ENCODE results near the gene PTPRD. TPM values are rescaled to one million over a fixed set of nuclear protein-coding genes. Genes with fewer than 3 reads are reported as not detected.
A peak's percentile ranks its signal among the peaks of the same experiment; 100 is the strongest.

Gene PTPRD
- total and polyA plus RNA-seq, 2 experiments from 2014 or later, result 11.5 to 58.0 TPM

GRCh38 chr9:9392755-9393154 is 1220.0 kb downstream of the PTPRD start (continued):
- TF ChIP-seq EZH2phosphoT487 (IDR thresholded peaks at IDR 0.05; ENCODE audit: unreplicated experiment) (no peak), REST (IDR thresholded peaks at IDR 0.05; ENCODE audit: unreplicated experiment) (no peak), ZNF331 (CRISPR knock-in tag; IDR thresholded peaks at IDR 0.05; ENCODE audit: low read depth) (no peak)

DNA sequence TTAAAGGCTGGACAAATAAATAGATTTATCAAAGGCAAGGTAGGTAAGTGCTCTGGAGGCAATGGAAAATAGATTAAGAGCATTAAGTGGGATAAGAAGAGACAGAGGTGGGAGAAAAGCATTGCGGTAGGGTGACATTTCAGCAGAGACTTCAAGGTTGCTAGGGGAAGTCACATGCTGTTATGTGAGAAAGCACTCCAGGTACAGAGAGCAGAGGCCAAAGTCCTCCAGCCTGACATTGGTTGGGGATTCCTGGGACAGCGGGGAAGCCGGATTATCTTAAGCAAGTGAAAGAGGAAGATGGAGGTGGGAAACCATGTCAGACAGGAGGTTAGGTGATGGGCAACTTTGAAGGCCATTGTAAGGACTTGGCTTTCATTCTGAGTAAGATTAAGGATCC is 1222.9 kb downstream of the PTPRD start:
- Histone ChIP-seq H3K36me3 (ENCODE audit: insufficient read depth) (no peaks in the 10 kb centered on the region), H3K27me3 (ENCODE audit: insufficient read depth) (no peaks in the 10 kb centered on the region), H3K4me3 (no peak overlapping the region), H3K27ac (ENCODE audit: low read depth) (no peak overlapping the region), H4K20me1 (replicated peaks; ENCODE audit: insufficient read depth) (no peaks in the 10 kb centered on the region), H3F3A (replicated peaks; ENCODE audit: low read depth) (no peaks in the 10 kb centered on the region), H3K4me1 (ENCODE audit: insufficient read depth) (no peaks in the 10 kb centered on the region), H3K9me2 (ENCODE audit: insufficient read depth) (peaks cover 5% of the 10 kb centered on the region), H3K4me2 (no peak overlapping the region), H2AFZ (peak overlapping the region; percentile 25; the same call in 1 of the 2 replicates), H3K79me2 (replicated peaks; ENCODE audit: insufficient read depth) (no peaks in the 10 kb centered on the region)
- no peaks in the 10 kb centered on the region for H3K27me3 Mint-ChIP-seq (ENCODE audit: insufficient read depth, low read depth, poor library complexity)
- H3K4me3 Mint-ChIP-seq, result no peak overlapping the region
- ATAC-seq, result no peak
- no peaks in the 10 kb centered on the region for H3K36me3 Mint-ChIP-seq (ENCODE audit: low read depth)
- DNase-seq (ENCODE audit: low spot score), result no peak
- H3K4me1 Mint-ChIP-seq, result peaks cover 7% of the 10 kb centered on the region; the same call in 2 of the 3 replicates
- H3K9me3 Mint-ChIP-seq, result no peaks in the 10 kb centered on the region
- no peak overlapping the region for H3K27ac Mint-ChIP-seq
- no peak for TF ChIP-seq ZNF462 (CRISPR knock-in tag; IDR thresholded peaks at IDR 0.05)
- no peak for TF ChIP-seq NANOG (IDR thresholded peaks at IDR 0.05; ENCODE audit: borderline replicate concordance)
- TF ChIP-seq CREB1 (CRISPR knock-in tag; IDR thresholded peaks at IDR 0.05; ENCODE audit: low read depth), result no peak
- no peak for TF ChIP-seq JUNB (IDR thresholded peaks at IDR 0.05; ENCODE audit: unreplicated experiment)
- no peak for TF ChIP-seq ZNF331 (CRISPR knock-in tag; IDR thresholded peaks at IDR 0.05; ENCODE audit: low read depth)
- no peak for TF ChIP-seq EZH2phosphoT487 (IDR thresholded peaks at IDR 0.05; ENCODE audit: unreplicated experiment)
- TF ChIP-seq POLR2AphosphoS5 (IDR thresholded peaks at IDR 0.05; ENCODE audit: low read depth), result no peak
- TF ChIP-seq, protein P1, sequence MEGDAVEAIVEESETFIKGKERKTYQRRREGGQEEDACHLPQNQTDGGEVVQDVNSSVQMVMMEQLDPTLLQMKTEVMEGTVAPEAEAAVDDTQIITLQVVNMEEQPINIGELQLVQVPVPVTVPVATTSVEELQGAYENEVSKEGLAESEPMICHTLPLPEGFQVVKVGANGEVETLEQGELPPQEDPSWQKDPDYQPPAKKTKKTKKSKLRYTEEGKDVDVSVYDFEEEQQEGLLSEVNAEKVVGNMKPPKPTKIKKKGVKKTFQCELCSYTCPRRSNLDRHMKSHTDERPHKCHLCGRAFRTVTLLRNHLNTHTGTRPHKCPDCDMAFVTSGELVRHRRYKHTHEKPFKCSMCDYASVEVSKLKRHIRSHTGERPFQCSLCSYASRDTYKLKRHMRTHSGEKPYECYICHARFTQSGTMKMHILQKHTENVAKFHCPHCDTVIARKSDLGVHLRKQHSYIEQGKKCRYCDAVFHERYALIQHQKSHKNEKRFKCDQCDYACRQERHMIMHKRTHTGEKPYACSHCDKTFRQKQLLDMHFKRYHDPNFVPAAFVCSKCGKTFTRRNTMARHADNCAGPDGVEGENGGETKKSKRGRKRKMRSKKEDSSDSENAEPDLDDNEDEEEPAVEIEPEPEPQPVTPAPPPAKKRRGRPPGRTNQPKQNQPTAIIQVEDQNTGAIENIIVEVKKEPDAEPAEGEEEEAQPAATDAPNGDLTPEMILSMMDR (conservative IDR thresholded peaks at IDR 0.05; ENCODE audit: low read depth in 2 of 2), result no peak
- TF ChIP-seq ZNF114 (CRISPR knock-in tag; IDR thresholded peaks at IDR 0.05), result no peak
- no peak for TF ChIP-seq REST (IDR thresholded peaks at IDR 0.05; ENCODE audit: unreplicated experiment)
